ENCODE measurements around the gene LGALS9B. TPM values are rescaled to one million over a fixed set of nuclear protein-coding genes. Genes with fewer than 3 reads are reported as not detected.
"Not testable (repeated sequence)": the region's sequence is repeated elsewhere in the genome, so short reads cannot be mapped to it uniquely, and the experiment has no call there.

LGALS9B gene
- total RNA-seq, result not detected in 2 replicates
- long read RNA-seq, result 0 reads

DNA sequence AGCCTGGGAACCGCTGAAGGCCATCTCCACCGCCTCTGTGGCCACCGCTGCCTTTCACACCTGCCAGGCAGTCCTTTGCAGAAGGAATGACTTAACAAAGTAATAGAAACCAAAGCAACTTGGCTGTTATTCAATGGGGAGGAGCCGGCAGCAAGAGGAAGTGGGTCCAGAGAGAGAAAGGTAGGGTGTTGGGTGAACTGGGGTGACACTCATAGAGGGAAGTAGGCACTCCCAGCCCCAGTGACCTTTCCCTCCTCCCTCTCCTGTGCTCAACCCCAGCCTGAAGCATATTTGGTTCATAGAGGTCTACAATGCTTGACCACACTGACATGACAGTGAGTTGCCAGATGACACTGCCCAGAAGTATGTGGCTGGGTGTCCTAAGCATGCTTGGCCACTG is at the start of gene LGALS9B:
Gene LGALS9B (minus strand): TSS at position 93 of the 400 bp plus-strand sequence. CDS start 69 bp downstream, at position 24.
- not testable (repeated sequence) for H3K36me3 Mint-ChIP-seq (ENCODE audit: low read depth); DNase-seq (ENCODE audit: low read depth, low spot score); H3K27ac Mint-ChIP-seq (ENCODE audit: unreplicated experiment); H3K4me1 Mint-ChIP-seq; H3K27me3 Mint-ChIP-seq (ENCODE audit: low read depth); H3K9me3 Mint-ChIP-seq; H3K4me3 Mint-ChIP-seq

DNA sequence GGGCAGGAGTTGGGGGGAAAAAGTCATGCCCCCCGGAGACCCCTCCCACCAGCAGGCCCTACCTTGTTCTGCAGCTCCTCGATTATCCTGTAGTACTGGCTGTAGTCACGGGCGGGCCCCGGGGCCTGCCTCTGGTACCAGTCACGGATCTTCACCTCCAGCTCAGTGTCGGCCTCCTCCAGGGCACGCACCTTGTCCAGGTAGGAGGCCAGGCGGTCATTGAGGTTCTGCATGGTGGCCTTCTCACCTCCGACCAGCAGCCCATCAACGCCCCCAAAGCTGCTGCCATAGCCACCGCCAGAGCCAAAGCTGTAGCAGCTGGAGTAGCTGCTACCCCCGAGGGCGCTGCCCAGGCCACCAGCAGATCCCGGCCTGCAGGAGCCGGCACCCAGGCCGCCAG is 49.6 kb upstream of the LGALS9B start:
- not testable (repeated sequence) for H3K9me3 Mint-ChIP-seq; H3K4me3 Mint-ChIP-seq; H3K36me3 Mint-ChIP-seq (ENCODE audit: low read depth); H3K27me3 Mint-ChIP-seq (ENCODE audit: low read depth); H3K4me1 Mint-ChIP-seq; H3K27ac Mint-ChIP-seq (ENCODE audit: unreplicated experiment); DNase-seq (ENCODE audit: low read depth, low spot score)

DNA sequence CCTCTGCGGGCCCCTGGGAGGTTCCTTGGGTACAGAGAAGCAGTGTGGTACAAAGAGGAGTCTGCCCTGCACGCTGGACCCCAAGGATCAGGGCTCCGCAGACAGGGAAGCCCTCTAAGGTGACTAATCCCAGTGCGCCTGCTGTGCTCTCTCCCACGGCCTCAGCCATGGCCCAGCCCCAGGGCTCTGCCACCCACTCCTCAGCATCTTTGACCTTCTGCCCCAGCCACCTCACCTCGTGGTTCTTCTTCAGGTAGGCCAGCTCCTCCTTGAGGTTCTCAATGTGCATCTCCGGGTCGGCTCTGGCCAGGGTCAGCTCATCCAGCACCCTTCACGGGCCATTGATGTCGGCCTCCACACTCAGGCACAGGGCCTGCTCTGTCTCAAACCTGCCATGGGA is 47.8 kb upstream of the LGALS9B start:
- not testable (repeated sequence) for H3K4me3 Mint-ChIP-seq; H3K4me1 Mint-ChIP-seq; DNase-seq (ENCODE audit: low read depth, low spot score); H3K36me3 Mint-ChIP-seq (ENCODE audit: low read depth); H3K9me3 Mint-ChIP-seq; H3K27me3 Mint-ChIP-seq (ENCODE audit: low read depth); H3K27ac Mint-ChIP-seq (ENCODE audit: unreplicated experiment)

GRCh38 chr17:20513539-20513938 is 46.2 kb upstream of the LGALS9B start:
- H3K36me3 Mint-ChIP-seq (ENCODE audit: low read depth); H3K27me3 Mint-ChIP-seq (ENCODE audit: low read depth); H3K9me3 Mint-ChIP-seq; H3K4me1 Mint-ChIP-seq; DNase-seq (ENCODE audit: low read depth, low spot score); H3K4me3 Mint-ChIP-seq; H3K27ac Mint-ChIP-seq (ENCODE audit: unreplicated experiment): not testable (repeated sequence)

DNA sequence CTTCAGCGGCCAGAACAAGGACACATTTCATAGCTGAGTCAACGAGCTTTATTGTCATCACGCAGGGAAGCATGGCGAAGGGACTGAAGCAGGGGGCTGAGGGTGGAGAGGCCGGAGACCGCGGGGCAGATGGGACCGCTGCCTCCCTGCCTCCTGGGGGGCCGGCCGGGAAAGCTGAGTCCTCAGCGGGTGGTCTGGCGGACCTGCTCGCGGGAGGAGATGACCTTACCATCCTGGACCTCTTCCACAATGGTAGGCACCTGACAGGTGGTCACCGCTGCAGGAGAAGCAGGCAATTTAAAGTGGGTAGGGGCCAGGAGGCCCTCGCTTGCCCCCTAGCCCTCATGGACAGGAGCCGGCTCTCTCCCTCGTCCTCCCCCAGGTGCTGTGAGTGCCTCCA is 45.0 kb upstream of the LGALS9B start:
- DNase-seq (ENCODE audit: low read depth, low spot score); H3K4me3 Mint-ChIP-seq; H3K4me1 Mint-ChIP-seq; H3K27me3 Mint-ChIP-seq (ENCODE audit: low read depth); H3K9me3 Mint-ChIP-seq; H3K36me3 Mint-ChIP-seq (ENCODE audit: low read depth); H3K27ac Mint-ChIP-seq (ENCODE audit: unreplicated experiment): not testable (repeated sequence)

DNA sequence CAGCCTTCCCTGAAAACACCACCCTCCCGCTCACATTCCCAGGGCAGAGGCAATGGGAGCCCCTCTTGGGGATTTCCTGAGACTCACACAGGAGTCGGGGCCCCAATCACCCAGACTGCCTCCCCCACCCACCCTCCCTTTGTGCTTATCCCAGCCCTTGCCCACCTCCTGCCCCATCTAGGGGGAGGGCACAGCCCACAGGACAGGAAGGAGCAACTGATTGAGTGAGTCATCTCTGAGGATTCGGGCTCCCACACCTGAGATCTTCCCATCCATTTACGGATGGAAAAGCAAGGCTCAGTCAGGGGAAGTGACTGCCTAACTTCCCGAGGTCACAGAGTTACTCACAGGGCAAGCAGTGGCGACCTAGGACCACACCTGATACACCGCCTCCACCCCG is 44.4 kb upstream of the LGALS9B start:
- not testable (repeated sequence) for DNase-seq (ENCODE audit: low read depth, low spot score); H3K27me3 Mint-ChIP-seq (ENCODE audit: low read depth); H3K4me1 Mint-ChIP-seq; H3K4me3 Mint-ChIP-seq; H3K27ac Mint-ChIP-seq (ENCODE audit: unreplicated experiment); H3K36me3 Mint-ChIP-seq (ENCODE audit: low read depth); H3K9me3 Mint-ChIP-seq

GRCh38 chr17:20505333-20505732 is 38.0 kb upstream of the LGALS9B start:
- H3K9me3 Mint-ChIP-seq; H3K36me3 Mint-ChIP-seq (ENCODE audit: low read depth); H3K27me3 Mint-ChIP-seq (ENCODE audit: low read depth); DNase-seq (ENCODE audit: low read depth, low spot score); H3K27ac Mint-ChIP-seq (ENCODE audit: unreplicated experiment); H3K4me1 Mint-ChIP-seq; H3K4me3 Mint-ChIP-seq: not testable (repeated sequence)

DNA sequence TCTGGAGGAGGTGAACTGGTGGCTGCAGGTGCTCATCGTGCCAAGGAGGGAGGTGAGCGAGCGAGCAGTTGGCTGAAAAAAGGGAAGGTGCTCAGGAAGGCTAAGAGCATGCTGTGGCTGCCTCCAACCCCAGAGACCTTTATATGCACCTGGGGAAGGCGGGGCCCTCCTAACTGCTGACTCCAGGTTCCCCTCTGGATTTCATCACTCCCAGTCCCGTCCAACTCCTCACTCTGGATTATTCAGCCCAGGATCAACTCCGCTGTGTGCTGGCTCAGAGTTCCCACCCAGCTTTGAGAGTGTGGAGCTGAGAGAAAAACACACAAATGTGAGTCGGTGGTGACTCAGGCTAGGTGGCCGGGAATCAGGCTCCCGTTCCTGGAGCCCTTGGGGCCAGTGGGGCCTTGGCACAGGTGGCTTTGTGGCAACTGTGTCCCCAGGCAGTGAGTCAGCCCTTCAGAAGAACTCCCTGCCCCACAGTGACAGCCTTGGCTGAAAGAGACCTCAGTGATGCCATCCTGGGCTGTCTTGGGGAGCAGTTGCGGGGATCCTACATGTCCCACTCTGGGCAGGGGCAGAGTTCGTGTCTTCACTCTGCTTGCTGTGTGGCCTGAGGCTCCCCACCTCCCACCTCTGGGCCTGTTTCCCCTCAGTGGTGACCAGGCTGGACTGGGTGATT is 37.2 kb upstream of the LGALS9B start:
- not testable (repeated sequence) for H3K9me3 Mint-ChIP-seq; H3K4me1 Mint-ChIP-seq; DNase-seq (ENCODE audit: low read depth, low spot score); H3K27me3 Mint-ChIP-seq (ENCODE audit: low read depth); H3K27ac Mint-ChIP-seq (ENCODE audit: unreplicated experiment); H3K4me3 Mint-ChIP-seq; H3K36me3 Mint-ChIP-seq (ENCODE audit: low read depth)

- not testable (repeated sequence) for H3K27me3 Mint-ChIP-seq (ENCODE audit: low read depth); H3K4me1 Mint-ChIP-seq; H3K36me3 Mint-ChIP-seq (ENCODE audit: low read depth); DNase-seq (ENCODE audit: low read depth, low spot score); H3K27ac Mint-ChIP-seq (ENCODE audit: unreplicated experiment); H3K4me3 Mint-ChIP-seq; H3K9me3 Mint-ChIP-seq
Measured at GRCh38 chr17:20501896-20502295, 34.6 kb upstream of the LGALS9B start.

DNA sequence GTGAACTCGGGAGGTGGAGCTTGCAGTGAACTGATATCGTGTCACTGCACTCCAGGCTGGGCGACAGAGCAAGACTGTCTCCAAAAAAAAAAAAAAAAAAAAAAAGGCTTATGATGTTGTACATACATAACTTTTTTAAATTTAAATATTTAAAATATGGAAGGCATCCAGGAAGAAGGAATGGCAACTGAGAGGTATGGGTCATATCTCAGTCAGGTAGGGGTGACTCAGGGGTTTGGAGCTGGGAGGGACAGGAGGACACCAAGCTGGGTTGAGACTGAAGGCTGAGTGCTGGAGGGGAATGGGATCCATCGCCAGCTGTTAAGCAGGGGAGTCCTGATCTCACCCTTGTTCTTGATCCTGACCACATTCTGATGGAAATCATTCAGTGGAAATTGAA is 33.0 kb upstream of the LGALS9B start:
- not testable (repeated sequence) for H3K4me3 Mint-ChIP-seq; H3K27me3 Mint-ChIP-seq (ENCODE audit: low read depth); H3K27ac Mint-ChIP-seq (ENCODE audit: unreplicated experiment); H3K9me3 Mint-ChIP-seq; H3K36me3 Mint-ChIP-seq (ENCODE audit: low read depth); H3K4me1 Mint-ChIP-seq; DNase-seq (ENCODE audit: low read depth, low spot score)

- DNase-seq (ENCODE audit: low read depth, low spot score); H3K27me3 Mint-ChIP-seq (ENCODE audit: low read depth); H3K4me1 Mint-ChIP-seq; H3K27ac Mint-ChIP-seq (ENCODE audit: unreplicated experiment); H3K36me3 Mint-ChIP-seq (ENCODE audit: low read depth); H3K9me3 Mint-ChIP-seq; H3K4me3 Mint-ChIP-seq: not testable (repeated sequence)
Measured at GRCh38 chr17:20495420-20495819, 28.1 kb upstream of the LGALS9B start.

GRCh38 chr17:20494735-20495134 is 27.4 kb upstream of the LGALS9B start:
- not testable (repeated sequence) for H3K27me3 Mint-ChIP-seq (ENCODE audit: low read depth); H3K4me1 Mint-ChIP-seq; H3K9me3 Mint-ChIP-seq; DNase-seq (ENCODE audit: low read depth, low spot score); H3K36me3 Mint-ChIP-seq (ENCODE audit: low read depth); H3K27ac Mint-ChIP-seq (ENCODE audit: unreplicated experiment); H3K4me3 Mint-ChIP-seq

GRCh38 chr17:20494147-20494546 is 26.8 kb upstream of the LGALS9B start:
- H3K36me3 Mint-ChIP-seq (ENCODE audit: low read depth); DNase-seq (ENCODE audit: low read depth, low spot score); H3K9me3 Mint-ChIP-seq; H3K27me3 Mint-ChIP-seq (ENCODE audit: low read depth); H3K4me3 Mint-ChIP-seq; H3K27ac Mint-ChIP-seq (ENCODE audit: unreplicated experiment); H3K4me1 Mint-ChIP-seq: not testable (repeated sequence)

GRCh38 chr17:20492971-20493370 is 25.6 kb upstream of the LGALS9B start:
- not testable (repeated sequence) for H3K9me3 Mint-ChIP-seq; H3K27ac Mint-ChIP-seq (ENCODE audit: unreplicated experiment); H3K4me1 Mint-ChIP-seq; DNase-seq (ENCODE audit: low read depth, low spot score); H3K36me3 Mint-ChIP-seq (ENCODE audit: low read depth); H3K4me3 Mint-ChIP-seq; H3K27me3 Mint-ChIP-seq (ENCODE audit: low read depth)
